NOMO-1 (cell line): ENCODE data around the gene DNTTIP2.
A peak's percentile ranks its signal among the peaks of the same experiment; 100 is the strongest.
"Not testable (repeated sequence)": the region's sequence is repeated elsewhere in the genome, so short reads cannot be mapped to it uniquely, and the experiment has no call there.

Experiments
- DNase-seq, 2 experiments: peaks; one replicate each; lab custom pipeline; 2025; ENCODE audit not compliant: unreplicated experiment in 2 of 2; lab: John Stamatoyannopoulos, UW

Gene DNTTIP2

GRCh38 chr1:93844262-93845045 is 34.6 kb downstream of the DNTTIP2 start:
- peak; percentile 55 to 73 for DNase-seq

- DNase-seq, result no peak
Measured at GRCh38 chr1:93842750-93843500, 36.1 kb downstream of the DNTTIP2 start.

GRCh38 chr1:93841771-93842170 is 37.2 kb downstream of the DNTTIP2 start:
- DNase-seq, result no peak

GRCh38 chr1:93840956-93841482 is 38.0 kb downstream of the DNTTIP2 start:
- DNase-seq, result no peak

GRCh38 chr1:93839753-93840152 is 39.3 kb downstream of the DNTTIP2 start:
- no peak for DNase-seq

- peak; percentile 8 to 44 for DNase-seq
Measured at GRCh38 chr1:93839307-93839706, 39.7 kb downstream of the DNTTIP2 start.

GRCh38 chr1:93837961-93838360 is 41.0 kb downstream of the DNTTIP2 start:
- DNase-seq, result no peak

GRCh38 chr1:93833293-93833692 is 45.7 kb downstream of the DNTTIP2 start:
- DNase-seq, result not testable (repeated sequence)

GRCh38 chr1:93829061-93829460 is 49.9 kb downstream of the DNTTIP2 start:
- DNase-seq, result no peak

- DNase-seq, result no peak
Measured at GRCh38 chr1:93828367-93828755, 50.6 kb downstream of the DNTTIP2 start.

- DNase-seq, result no peak
Measured at GRCh38 chr1:93827633-93828366, 51.2 kb downstream of the DNTTIP2 start.

- DNase-seq, result no peak
Measured at GRCh38 chr1:93827128-93827527, 51.9 kb downstream of the DNTTIP2 start.

- DNase-seq, result no peak
Measured at GRCh38 chr1:93824834-93825233, 54.2 kb downstream of the DNTTIP2 start.

GRCh38 chr1:93822730-93823425 is 56.1 kb downstream of the DNTTIP2 start:
- no peak for DNase-seq

GRCh38 chr1:93821423-93822144 is 57.4 kb downstream of the DNTTIP2 start:
- DNase-seq, result no peak

- no peak for DNase-seq
Measured at GRCh38 chr1:93820554-93821422, 58.2 kb downstream of the DNTTIP2 start.

- no peak for DNase-seq
Measured at GRCh38 chr1:93818570-93818959, 60.4 kb downstream of the DNTTIP2 start.

GRCh38 chr1:93817819-93818569 is 61.0 kb downstream of the DNTTIP2 start:
- no peak for DNase-seq
